ENCODE results near the gene SORBS2.
"Not testable (repeated sequence)": the region's sequence is repeated elsewhere in the genome, so short reads cannot be mapped to it uniquely, and the experiment has no call there.

SORBS2 gene

GRCh38 chr4:185811509-185812364, at the start of gene SORBS2:
Gene SORBS2 (minus strand): TSS chr4:185812194. CDS start chr4:185690571, 121,623 bp downstream.
- no peak for DNase-seq (ENCODE audit: low read depth in 3 of 3)

- no peak for DNase-seq (ENCODE audit: low read depth in 3 of 3)
Observed at GRCh38 chr4:185859111-185859510, 47.1 kb upstream of the SORBS2 start.

- not testable (repeated sequence) for DNase-seq (ENCODE audit: low read depth in 3 of 3)
Observed at GRCh38 chr4:185857561-185857960, 45.6 kb upstream of the SORBS2 start.

- DNase-seq (ENCODE audit: low read depth in 3 of 3), result no peak
Observed at GRCh38 chr4:185853841-185854240, 41.8 kb upstream of the SORBS2 start.

- DNase-seq (ENCODE audit: low read depth in 3 of 3), result no peak
Observed at GRCh38 chr4:185852961-185853360, 41.0 kb upstream of the SORBS2 start.

GRCh38 chr4:185849664-185850550, 37.9 kb upstream of the SORBS2 start:
- DNase-seq (ENCODE audit: low read depth in 3 of 3), result no peak

- no peak for DNase-seq (ENCODE audit: low read depth in 3 of 3)
Observed at GRCh38 chr4:185847352-185848097, 35.5 kb upstream of the SORBS2 start.

GRCh38 chr4:185846505-185847150, 34.6 kb upstream of the SORBS2 start:
- DNase-seq (ENCODE audit: low read depth in 3 of 3), result no peak

GRCh38 chr4:185845966-185846365, 34.0 kb upstream of the SORBS2 start:
- DNase-seq (ENCODE audit: low read depth in 3 of 3), result no peak

GRCh38 chr4:185841451-185841850, 29.5 kb upstream of the SORBS2 start:
- no peak for DNase-seq (ENCODE audit: low read depth in 3 of 3)

- DNase-seq (ENCODE audit: low read depth in 3 of 3), result no peak
Observed at GRCh38 chr4:185840953-185841352, 29.0 kb upstream of the SORBS2 start.

- DNase-seq (ENCODE audit: low read depth in 3 of 3), result no peak
Observed at GRCh38 chr4:185840201-185840600, 28.2 kb upstream of the SORBS2 start.

- no peak for DNase-seq (ENCODE audit: low read depth in 3 of 3)
Observed at GRCh38 chr4:185839770-185840169, 27.8 kb upstream of the SORBS2 start.

- DNase-seq (ENCODE audit: low read depth in 3 of 3), result no peak
Observed at GRCh38 chr4:185839194-185839712, 27.3 kb upstream of the SORBS2 start.

- no peak for DNase-seq (ENCODE audit: low read depth in 3 of 3)
Observed at GRCh38 chr4:185838514-185839193, 26.7 kb upstream of the SORBS2 start.

- no peak for DNase-seq (ENCODE audit: low read depth in 3 of 3)
Observed at GRCh38 chr4:185838104-185838452, 26.1 kb upstream of the SORBS2 start.

- DNase-seq (ENCODE audit: low read depth in 3 of 3), result no peak
Observed at GRCh38 chr4:185837415-185838103, 25.6 kb upstream of the SORBS2 start.

GRCh38 chr4:185836241-185837084, 24.5 kb upstream of the SORBS2 start:
- no peak for DNase-seq (ENCODE audit: low read depth in 3 of 3)

- no peak for DNase-seq (ENCODE audit: low read depth in 3 of 3)
Observed at GRCh38 chr4:185835814-185836213, 23.8 kb upstream of the SORBS2 start.
